HG02970 (cell line): Measurements from ENCODE around the gene ABCC1.

Source experiments
- ATAC-seq: cut with Tn5 transposase; IDR thresholded peaks from one replicate; pipeline ENCODE4 v1.9.1; 2021; ENCODE audit warnings: mild to moderate bottlenecking, moderate library complexity, moderate number of reproducible peaks; ENCODE audit not compliant: unreplicated experiment, low FRiP score

The ABCC1 gene

DNA sequence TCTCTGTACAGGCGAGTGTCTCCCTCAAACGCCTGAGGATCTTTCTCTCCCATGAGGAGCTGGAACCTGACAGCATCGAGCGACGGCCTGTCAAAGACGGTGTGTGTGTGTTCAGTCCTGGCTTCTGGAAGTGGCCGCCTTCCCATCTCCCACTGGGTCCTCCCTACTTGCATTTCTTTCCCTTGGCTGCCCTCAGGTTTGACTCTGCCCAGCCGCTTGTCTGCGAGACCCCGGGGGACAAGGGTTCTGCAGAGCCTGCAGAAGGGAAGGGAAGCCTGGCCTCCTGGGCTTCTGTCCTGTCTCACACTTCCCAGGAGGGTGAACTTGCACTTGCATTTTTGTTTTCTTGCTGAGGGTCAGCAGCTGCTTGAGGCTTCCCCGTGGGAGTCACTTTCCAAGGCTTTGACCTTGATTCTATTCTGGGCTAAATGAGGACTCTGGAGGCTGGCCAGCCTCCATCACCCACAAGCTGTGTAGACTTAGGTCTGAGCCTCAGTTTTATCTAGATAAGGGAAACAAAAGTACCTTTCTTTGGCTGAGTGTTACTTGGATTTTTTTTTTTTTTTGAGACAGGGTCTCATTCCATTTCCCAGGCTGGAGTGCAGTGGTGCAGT lies 122.3 kb downstream of the ABCC1 start:
- no peak for ATAC-seq

DNA sequence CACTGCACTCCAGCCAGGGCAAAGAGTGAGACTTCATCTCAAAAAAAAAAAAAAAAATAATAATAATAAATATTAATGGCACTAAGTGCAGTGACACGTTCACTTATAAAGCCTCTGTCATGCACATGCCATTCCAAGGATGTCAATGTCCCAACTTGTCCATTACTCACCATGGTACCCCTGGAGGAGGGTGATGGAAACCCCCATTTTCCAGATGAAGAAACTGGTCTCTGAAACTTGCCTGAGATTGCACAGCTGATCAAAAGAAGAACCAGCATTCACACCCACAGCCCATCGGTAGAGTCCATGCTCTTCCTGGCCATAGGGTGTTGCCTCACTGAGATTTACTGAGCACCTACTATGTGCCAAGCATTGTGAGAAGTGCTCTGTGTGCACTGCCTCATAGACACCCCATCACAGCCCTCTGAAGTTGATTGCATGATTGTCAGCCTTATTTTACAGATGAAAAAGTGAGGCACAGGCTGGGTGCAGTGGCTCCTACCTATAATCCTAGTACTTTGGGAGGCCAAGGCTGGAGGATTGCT lies 123.7 kb downstream of the ABCC1 start:
- ATAC-seq = no peak

DNA sequence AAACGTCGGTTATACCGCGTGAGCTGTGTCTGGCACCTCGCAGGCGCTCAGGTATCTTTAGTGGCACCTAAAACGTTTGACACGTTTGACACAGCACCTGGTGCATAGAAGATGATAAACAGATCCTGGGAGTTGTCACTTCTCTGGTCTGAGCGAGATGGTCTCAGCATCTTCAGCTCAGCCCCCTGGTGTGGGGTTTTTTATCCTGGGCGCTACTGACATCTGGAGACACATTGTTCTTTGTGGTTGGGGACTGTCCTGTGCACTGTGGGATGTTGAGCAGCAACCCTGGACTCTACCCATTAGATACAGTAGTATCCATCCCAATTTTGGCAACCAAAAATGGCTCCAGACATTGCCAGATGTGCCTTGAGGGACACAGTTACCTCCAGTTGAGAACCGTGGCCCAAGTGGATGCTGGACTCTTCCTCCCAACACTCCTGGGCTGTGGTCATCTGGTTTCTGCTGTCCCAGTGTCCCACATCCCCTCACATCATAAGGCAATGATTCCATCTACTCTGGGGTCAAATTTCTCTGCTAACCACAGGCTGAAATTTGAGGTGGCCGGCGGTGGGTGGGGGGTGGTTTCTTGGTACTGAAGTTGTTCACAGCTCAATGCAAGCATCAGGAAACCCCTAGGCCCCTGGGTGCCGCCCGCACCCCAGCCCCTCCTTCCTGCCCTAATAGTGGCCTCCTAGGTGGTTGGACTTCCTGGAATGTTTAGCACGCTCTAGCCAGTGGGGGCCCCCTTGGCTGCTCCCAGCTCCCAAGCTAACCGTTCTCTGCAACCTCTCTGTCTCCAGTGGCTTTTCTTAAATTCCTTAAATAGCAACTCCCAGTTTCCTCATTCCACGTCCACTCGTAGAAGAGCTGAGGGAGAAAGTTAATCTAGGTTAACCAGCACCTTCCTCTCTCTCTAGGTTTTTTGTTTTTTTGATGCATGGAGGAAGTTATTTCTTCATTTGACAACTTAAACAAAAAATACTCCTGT lies 124.8 kb downstream of the ABCC1 start:
- ATAC-seq = no peak

DNA sequence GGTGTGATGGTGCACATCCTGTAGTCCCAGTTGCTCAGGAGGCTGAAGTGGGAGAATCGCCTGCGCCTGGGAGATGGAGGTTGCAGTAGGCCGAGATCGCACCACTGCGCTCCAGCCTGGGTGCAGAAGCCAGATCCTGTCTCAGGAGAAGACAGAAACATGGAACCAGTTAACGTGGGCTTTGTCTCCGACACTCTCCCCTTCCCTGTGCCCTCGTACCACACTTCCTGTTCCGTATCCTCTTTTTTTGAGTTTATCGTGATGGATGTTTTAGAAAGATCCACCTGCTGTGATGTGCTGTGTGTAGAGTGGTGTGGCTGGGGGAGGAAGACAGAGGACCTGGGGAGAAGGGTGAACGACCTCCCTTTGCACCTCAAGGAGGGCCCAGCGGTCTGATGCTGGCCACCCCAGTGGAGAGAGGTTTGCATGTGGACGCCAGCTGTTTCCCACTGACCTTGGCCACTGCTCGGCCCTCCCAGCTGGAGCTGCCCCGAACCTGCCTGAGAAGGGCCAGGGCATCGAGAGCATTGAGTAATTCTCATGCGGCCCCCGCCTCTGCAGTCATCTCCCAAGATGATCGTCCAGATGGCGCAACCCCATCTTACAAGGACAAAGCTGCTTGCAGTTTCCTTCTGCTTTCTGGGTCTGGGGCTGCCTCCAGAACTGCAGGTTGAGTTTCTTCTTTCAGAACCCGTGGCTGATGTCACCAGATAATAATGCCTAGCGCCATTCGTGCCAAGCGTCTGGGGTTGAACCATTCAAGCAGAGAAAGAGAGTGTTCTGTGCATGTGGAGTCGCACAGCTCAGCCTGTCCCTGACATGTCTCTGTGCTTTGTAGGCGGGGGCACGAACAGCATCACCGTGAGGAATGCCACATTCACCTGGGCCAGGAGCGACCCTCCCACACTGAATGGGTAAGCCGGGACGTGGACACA lies 126.3 kb downstream of the ABCC1 start:
- no peak for ATAC-seq

DNA sequence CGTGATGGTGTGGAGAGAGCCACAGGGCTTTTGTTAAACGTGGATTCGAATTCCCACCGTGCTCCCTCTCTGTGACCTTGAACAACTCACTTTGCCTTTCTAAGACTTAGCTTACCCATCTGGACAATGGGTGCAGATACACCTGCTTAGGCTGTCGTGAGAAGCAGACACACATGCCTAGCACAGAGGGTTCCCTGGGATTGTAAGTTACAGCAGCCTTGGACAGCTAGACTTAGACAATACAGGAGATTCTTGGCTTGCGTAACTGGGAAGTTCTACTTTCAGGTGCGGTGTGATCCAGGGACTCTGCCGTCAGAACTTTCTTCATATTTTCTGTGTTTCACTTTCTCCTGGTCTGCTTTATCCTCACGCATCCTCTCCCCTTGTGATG lies 127.0 kb downstream of the ABCC1 start:
- no peak for ATAC-seq

DNA sequence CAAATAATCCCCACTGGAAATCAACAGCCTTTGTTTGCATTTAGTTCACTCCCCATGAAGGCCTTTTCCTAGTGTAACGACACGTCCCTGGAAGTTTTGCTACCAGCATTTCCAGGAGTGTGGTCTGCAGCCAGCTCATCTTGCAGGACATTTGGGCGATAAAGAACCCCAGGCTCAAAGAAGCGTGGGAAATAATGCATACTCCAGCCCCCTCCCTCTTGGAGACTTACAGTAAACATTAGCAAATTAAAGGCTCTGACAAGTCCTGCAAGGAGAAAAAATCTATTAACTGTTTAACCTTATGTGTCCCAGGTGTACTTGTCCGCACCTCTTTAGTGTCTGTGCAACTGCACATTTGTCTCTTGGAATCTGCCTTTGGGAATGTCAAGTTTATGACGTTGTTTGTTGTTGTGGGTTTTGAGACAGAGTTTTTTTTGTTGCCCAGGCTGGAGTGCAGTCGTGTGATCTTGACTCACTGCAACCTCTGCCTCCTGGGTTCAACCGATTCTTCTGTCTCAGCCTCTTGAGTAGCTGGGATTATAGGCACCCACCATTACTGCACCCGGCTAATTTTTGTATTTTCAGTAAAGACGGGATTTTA lies 131.1 kb downstream of the ABCC1 start:
- no peak for ATAC-seq

DNA sequence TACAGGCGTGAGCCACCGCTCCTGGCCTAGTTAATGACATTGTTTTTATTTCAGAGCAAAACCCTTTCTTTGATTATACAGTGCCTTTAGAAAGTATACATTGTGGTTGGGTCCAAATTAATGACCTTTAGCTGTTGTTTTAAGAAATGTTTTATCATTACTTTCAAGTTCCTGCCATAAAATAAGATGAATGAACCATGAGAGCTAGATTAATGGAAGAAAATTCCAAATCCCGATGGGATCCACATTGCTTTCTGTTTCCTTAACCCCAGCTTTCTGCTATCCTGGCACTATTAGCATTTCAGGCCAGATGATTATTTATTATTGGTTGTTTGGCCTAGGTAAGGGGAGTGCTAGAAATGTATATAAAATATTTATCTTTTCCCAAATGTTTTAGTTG lies 131.7 kb downstream of the ABCC1 start:
- no peak for ATAC-seq

DNA sequence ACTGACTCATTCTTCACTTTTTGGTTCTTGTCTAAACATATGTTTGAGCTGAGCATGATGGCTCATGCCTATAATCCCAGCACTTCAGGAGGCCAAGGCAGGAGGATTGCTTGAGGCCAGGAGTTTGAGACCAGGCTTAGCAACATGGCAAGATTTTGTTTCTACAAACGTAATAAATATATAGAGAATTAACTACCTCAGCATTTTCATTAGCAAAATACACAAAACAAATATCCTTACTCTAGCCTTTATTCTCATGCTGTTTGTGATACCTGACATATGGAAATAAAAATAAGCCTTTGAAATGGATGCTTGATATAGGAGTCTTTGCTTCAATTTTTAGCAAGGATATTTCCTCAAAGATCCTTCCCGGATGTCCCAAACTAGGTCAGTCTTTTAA lies 132.8 kb downstream of the ABCC1 start:
- ATAC-seq = no peak

DNA sequence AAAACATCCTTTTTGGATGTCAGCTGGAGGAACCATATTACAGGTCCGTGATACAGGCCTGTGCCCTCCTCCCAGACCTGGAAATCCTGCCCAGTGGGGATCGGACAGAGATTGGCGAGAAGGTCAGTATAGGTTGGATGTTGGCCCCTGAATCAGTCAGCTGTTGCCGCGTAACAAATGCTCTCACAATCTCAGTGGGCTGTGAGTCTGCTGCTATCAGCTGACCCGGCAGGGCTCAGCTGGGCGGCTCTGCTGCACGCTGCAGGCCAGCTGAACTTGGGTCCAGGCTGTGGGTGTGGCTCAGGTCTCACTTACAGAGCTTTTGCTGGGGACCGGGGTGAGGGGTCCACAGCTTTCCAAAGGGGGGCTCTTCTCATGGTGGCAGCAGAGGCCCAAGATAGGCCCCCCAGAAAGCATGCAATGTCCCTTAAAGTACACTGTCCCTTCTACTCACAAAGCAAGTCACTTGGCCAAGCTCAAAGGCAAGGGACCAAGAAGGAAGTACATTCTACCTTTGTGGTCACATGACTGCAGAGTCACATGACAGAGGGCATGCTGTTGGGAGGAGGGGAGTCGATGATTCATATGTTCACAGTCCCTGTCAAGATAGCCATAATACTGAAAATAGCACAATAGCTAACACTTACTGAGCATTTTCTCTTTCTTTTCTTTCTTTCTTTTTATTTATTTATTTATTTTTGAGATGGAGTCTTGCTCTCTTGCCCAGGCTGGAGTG lies 134.2 kb downstream of the ABCC1 start:
- ATAC-seq = no peak

DNA sequence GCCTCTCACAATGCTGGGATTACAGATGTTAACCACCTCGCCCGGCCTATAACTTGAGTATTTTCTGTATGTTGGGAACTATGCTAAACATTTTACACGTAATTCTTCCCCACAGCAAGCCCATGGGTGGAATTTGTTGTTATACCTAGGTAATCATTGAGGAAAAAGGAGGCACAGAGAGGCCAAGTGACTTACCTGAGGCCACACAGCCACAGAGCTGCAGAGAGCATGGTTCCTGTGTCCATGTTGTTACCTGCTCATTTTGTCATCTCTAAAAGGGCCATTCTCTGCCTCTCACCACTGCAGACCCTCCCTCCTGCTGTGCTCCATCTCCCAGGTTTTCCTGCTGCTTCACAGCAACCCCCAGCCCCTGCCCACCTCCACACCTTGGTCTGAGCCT lies 135.5 kb downstream of the ABCC1 start:
- ATAC-seq = no peak

DNA sequence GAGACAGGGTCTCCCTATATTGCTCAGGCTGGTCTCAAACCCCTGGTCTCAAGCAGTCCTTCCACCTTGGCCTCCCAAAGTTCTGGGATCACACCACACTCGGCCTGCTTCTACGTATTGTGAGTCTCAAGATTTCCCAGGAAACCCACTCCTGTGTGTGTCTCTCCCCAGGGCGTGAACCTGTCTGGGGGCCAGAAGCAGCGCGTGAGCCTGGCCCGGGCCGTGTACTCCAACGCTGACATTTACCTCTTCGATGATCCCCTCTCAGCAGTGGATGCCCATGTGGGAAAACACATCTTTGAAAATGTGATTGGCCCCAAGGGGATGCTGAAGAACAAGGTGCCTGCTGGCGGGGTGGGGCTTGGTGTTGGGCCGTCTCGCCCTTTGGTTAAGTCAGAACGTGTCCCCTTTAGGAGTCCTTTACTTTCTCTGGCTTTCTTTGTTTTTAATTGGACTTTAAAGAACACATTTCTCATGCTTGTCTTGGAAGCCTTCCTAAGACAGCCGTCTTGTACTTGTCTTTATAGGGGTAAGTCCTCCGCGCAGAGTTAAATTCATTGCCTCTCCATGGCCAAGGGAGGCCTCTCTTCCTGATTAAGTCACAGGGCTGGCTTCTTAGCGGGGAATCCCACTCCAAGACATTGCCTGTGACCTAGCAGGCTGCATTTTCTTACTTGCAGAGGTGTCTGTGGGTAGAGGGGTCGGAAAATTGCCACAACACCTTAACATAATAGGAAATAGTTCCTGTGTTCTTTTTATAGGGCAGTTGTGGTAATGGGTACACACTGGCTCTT lies 137.4 kb downstream of the ABCC1 start:
- no peak for ATAC-seq

DNA sequence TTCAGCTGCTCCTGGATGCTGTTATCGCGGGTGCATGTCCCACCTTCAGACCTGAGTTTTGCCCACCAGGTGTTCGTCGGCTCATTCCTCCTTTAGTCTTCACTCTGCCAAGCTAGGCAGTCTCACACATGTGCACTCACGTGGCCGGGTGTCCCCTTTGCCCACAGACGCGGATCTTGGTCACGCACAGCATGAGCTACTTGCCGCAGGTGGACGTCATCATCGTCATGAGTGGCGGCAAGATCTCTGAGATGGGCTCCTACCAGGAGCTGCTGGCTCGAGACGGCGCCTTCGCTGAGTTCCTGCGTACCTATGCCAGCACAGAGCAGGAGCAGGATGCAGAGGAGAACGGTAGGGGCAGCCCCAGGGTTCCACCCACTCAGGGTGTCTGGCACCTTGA lies 140.8 kb downstream of the ABCC1 start:
- ATAC-seq = no peak

DNA sequence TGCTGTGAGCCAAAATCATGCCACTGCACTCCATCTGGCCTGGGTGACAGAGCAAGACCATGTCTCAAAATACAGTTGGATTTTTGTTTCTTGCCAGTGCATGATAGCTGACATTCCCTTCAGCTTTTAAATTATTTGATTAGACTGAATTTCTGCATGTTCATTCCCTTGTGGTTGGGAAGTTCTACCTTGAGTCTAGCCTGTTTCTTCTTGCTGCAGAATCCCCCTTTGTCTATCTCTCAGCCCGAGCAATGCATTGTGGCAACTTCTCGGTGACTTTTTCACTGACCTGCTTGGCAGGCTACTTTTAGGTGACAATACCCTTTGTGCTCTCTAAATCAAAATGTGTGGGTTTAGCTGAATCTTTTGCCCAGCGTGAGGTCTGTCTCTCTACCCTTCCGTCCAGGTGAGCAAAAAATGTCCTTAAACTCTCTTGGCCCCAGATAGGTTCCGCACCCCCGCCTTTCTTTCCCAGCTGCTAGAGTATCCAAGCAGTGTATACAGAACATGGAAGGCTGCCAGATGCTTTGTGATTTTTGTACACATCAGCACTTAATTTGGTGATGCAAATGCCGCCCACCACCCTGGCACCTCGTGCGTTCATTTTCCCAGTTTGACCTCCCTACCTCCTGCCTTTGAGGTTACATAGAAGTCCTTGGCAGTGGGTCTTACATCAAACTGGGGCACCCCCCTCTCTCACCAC lies 143.7 kb downstream of the ABCC1 start:
- ATAC-seq = no peak

DNA sequence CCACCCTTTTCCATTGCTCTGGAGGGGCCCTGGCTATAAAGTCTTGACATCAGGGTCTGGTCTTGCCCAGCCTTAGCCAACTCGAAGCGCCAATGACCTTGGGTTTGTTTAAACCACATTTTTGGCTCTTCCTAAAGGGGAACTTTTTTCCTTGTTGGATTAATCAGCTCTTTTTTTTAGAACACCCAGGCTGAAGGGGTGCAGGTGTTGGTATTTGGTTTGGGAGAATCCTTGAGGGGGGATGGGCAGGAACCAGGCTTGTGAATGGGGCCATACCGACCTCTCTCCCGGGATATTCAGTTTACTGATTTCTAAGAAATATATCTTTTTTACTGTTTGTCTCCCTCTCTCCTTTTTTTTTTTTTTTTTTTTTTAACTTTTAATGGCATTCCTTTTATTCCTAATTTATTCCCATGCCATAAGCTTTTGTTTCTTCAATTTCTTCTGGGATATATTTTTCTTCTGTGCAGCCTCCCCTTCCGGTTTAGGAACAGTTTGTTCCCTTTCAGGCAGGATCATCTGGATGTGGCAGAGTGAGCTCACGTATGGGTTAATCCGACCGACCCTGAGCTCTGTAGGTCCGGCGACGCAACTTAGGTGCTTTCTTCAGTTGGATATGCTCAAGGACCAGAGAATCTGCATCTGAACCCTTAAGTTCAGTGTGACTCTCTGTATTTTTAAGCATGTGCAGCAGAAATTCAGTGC lies 144.4 kb downstream of the ABCC1 start:
- no peak for ATAC-seq

DNA sequence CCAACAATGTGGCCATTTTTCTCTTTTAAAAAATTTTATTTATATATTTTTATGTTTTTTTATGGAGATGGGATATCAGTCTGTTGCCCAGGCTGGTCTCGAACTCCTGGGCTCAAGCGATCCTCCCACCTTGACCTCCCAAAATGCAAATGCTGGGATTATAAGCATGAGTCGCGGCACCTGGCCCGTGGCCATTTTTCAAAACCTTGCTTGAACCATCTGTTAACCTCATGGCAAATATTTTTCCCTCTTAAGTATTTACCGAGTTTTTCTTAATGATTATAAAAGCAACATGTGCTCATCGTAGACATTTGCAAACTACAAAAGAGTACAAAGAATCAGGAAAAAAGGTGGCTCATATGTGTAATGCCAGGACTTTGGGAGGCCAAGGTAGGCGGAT lies 146.2 kb downstream of the ABCC1 start:
- no peak for ATAC-seq

DNA sequence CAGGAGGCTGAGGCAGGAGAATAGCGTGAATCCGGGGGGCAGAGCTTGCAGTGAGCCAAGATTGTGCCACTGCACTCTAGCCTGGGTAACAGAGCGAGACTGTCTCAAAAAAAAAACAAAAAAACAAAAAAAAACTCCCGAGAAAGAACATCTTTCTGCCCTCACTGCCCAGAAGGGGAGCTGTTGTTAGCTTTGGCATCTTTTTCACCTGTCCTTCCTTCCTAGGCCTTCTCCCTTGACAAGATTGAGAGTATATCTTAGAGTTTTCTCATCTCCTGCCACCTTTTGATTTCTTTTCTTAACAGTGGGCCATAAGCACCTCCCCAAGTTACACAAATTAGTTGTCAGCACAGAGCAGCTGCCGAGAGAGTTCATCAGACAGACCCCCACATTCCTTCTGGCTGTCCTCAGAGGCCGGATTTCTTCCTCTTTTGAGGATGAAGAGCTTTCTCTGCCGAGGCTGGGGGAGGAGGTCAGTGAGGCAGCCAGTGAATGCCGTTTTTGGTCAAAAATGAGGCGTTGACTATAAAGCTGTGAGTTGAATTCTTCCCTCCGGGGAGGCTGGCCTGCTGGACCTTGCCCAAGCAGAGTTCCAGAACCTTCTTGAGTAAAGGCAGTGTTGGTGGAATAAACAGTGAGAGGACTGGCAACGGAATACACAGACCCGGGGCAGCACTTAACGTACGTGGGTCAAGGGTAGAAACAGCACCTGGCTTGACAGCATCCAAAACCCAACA lies 146.9 kb downstream of the ABCC1 start:
- ATAC-seq = no peak

DNA sequence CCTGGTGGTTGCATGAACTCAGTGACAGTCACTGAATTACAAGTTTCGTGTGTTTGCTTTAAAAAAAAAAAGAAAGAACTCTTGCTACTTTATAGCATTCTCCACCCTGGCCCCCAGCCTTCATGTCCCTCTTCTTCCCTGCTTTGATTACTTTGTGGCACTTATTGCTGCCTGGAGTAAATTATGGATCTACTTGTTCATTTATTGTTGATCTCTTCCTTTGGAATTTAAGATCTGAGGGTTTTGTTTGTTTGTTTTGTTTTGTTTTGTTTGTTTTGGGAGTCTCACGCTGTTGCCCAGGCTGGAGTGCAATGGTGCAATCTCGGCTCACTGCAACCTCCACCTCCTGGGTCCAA lies 147.4 kb downstream of the ABCC1 start:
- ATAC-seq = no peak
